ENCODE data around the gene CTF1.

DNA sequence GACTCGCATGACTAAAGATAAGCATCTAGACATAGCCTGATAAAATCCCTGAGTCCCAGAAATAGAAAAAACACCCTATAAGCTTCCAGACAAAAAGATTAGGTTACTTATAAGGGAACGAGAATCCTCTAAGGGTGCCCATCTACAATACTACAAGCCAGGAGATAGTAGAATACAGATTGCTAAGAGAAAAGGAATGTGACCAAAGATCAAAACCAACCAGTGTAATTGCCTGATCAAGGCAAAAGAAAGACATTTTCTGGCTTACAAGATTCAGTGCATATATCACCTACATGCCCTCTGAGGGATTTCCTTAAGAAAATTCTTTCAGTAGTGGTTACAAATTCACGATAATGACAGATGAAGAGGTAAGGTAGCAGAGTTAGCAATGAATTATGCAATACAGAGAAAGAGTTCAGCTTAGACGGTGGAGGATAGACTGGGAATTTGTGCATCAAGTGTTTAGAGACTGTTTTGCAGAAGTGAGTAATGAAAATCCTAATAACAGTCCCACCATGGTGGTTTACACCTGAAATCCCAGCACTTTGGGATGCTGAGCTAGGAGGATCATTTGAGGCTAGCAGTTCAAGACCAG is 37.5 kb upstream of the CTF1 start:
- TF ChIP-seq CTCF (IDR thresholded peaks at IDR 0.05 in 4 of 5, conservative IDR thresholded peaks at IDR 0.05 in 1 of 5) = no peak
- TF ChIP-seq POLR2A (IDR thresholded peaks at IDR 0.05) = no peak

Data from gastrocnemius medialis (tissue), 4 donors.